Psoas muscle (tissue), 8 donors: ENCODE results near the gene ANKFY1. TPM values are rescaled to one million over a fixed set of nuclear protein-coding genes. Genes with fewer than 3 reads are reported as not detected.

Experiments
- ATAC-seq, 4 donors: fragments of 200-7000 bp; cut with Tn5 transposase; one replicate each; pipeline ENCODE4 v1.9.1; 2020; ENCODE audit warnings: moderate library complexity in 3 of 4, mild to moderate bottlenecking in 2 of 4
- DNase-seq, 2 donors: peaks; one replicate each; pipeline ENCODE4 v3.0.0-alpha.2; 2020
- H3K27ac ChIP-seq: fragments of 200-600 bp; one replicate; pipeline ENCODE4 v1.8.0; 2022
- H3K27me3 ChIP-seq, 3 donors: fragments of 200-600 bp in 1 of 3; one replicate each; pipeline versions ENCODE4 v1.6.1 to v1.8.0; 2013 to 2022; ENCODE audit warnings: low read length in 2 of 3, mild to moderate bottlenecking in 2 of 3, moderate library complexity in 1 of 3; ENCODE audit not compliant: insufficient read depth in 3 of 3
- H3K36me3 ChIP-seq, 2 donors: fragments of 200-600 bp in 1 of 2; one replicate each; pipeline versions ENCODE4 v1.6.1 to v1.8.0; 2013 to 2022; ENCODE audit warnings: low read depth in 1 of 2, mild to moderate bottlenecking in 1 of 2, moderate library complexity in 1 of 2; ENCODE audit not compliant: insufficient read depth in 1 of 2
- H3K4me1 ChIP-seq: fragments of 200-600 bp; one replicate; pipeline ENCODE4 v1.8.0; 2022
- H3K4me3 ChIP-seq: fragments of 200-600 bp; one replicate; pipeline ENCODE4 v1.8.0; 2022; ENCODE audit warnings: mild to moderate bottlenecking
- H3K9me3 ChIP-seq: fragments of 200-600 bp; one replicate; pipeline ENCODE4 v1.8.0; 2022
- CTCF ChIP-seq: fragments of 200-600 bp; IDR thresholded peaks from one replicate; pipeline ENCODE4 v1.8.0; 2022; ENCODE audit warnings: antibody characterized with exemption
- WGBS, 3 donors: extraction: QIAGEN DNeasy Blood & Tissue Kit; methylation state at CpG; one replicate each; pipeline versions ENCODE4 v1.1.6 to v1.1.7; 2013; 5-methylcytosine and 5-hydroxymethylcytosine counted together
- intact Hi-C, 2 donors: fragments of 100-400 bp; cut with DNase I; formaldehyde crosslinking; loops; one replicate each; pipeline versions ENCODE4 v1.11.0 to v1.14.2; 2022
- polyA plus RNA-seq, 3 donors: library from polyadenylated mRNA; stranded (reverse); fragments of 200-250 nt; gene quantifications; one replicate each; pipeline ENCODE4 v1.2.3, GENCODE V29; 2013
- total RNA-seq, 4 donors: library from RNA; stranded (reverse); fragmentation: NEBNext Ultra II Directional in 2 of 4; extraction: Animal tissue kit (Norgen Biotek cat#: 25700) in 2 of 4; gene quantifications; one replicate each; pipeline versions ENCODE4 v1.2.1 to v1.2.4, GENCODE V29; 2021 to 2023
- donor health status: healthy with polysubstance abuse.
- donor health status: DM: no; HTN: no; CAD: no; lungs with moderate emphysema.
- donor health status: Bipolar disorder and iron deficiency.
- donor health status: healthy.
- donor health status: DM: yes; HTN: yes; CAD: no.
- donor health status: DM: no; HTN: no; CAD: no.
- donor health status: DM: no; HTN: no; CAD: no.
- donor health status: DM: yes; HTN: yes; CAD: no.

The ANKFY1 gene
- total and polyA plus RNA-seq, 7 donors: 5.7 to 18.8 (median 12.8) TPM

- no peaks in the 10 kb centered on the region for H3K27me3 ChIP-seq
- H3K4me1 ChIP-seq: peaks cover 4% of the 10 kb centered on the region
- no peak overlapping the region for H3K4me3 ChIP-seq
- peaks cover 0 to 28% of the 10 kb centered on the region in 2 donors for H3K36me3 ChIP-seq
- no peaks in the 10 kb centered on the region for H3K9me3 ChIP-seq
- intact Hi-C loops: no loop called here
- ATAC-seq: no peak
- no peak for TF ChIP-seq CTCF
- H3K27ac ChIP-seq: no peak overlapping the region
- 48 to 51% (median 49%) methylated on average over 6 to 8 of the region's 8 CpGs for WGBS, 3 donors
- DNase-seq: no peak
Observed at GRCh38 chr17:4147751-4148310, 115.9 kb downstream of the ANKFY1 start.

- WGBS, 3 donors: 73 to 85% (median 75%) methylated on average over 5 of the region's 5 CpGs
- intact Hi-C loops: no loop called here
- Histone ChIP-seq H3K9me3 (no peaks in the 10 kb centered on the region), H3K27ac (no peak overlapping the region), H3K4me1 (peaks cover 7% of the 10 kb centered on the region), H3K27me3 (no peaks in the 10 kb centered on the region), H3K4me3 (no peak overlapping the region), H3K36me3 (peaks cover 0 to 18% of the 10 kb centered on the region in 2 donors)
- no peak for TF ChIP-seq CTCF
- no peak for ATAC-seq
- no peak for DNase-seq
Observed at GRCh38 chr17:4146641-4147040, 117.1 kb downstream of the ANKFY1 start.

GRCh38 chr17:4144422-4144747 is 119.4 kb downstream of the ANKFY1 start:
- no peak for TF ChIP-seq CTCF
- no peak for DNase-seq
- Histone ChIP-seq H3K27me3 (no peaks in the 10 kb centered on the region), H3K9me3 (no peaks in the 10 kb centered on the region), H3K27ac (peak overlapping the region; percentile 99), H3K4me3 (peak overlapping the region; percentile 95), H3K4me1 (peaks cover 30% of the 10 kb centered on the region), H3K36me3 (peaks cover 2 to 14% of the 10 kb centered on the region in 2 donors)
- ATAC-seq: no peak
- WGBS, 3 donors: 64 to 78% (median 71%) methylated on average over 3 of the region's 3 CpGs
- intact Hi-C loops: loop anchor here in 1 of 2 donors (5.0 kb wide), 1 partner anchor 223 kb away; the partner anchor contains the start of gene UBE2G1

- DNase-seq (peak; percentile 91 to 95), ATAC-seq (peak; percentile 84 to 89 (median 86))
- Histone ChIP-seq H3K4me1 (peaks cover 33% of the 10 kb centered on the region), H3K36me3 (peaks cover 2 to 14% of the 10 kb centered on the region in 2 donors), H3K27me3 (no peaks in the 10 kb centered on the region), H3K9me3 (no peaks in the 10 kb centered on the region), H3K27ac (peak overlapping the region; percentile 99), H3K4me3 (peak overlapping the region; percentile 95)
- intact Hi-C loops: loop anchor here in 1 of 2 donors (5.0 kb wide), 1 partner anchor 224 kb away; the partner anchor contains the start of gene UBE2G1
- no peak for TF ChIP-seq CTCF
- 1% methylated on average over 61 to 69 of the region's 69 CpGs for WGBS, 3 donors
Observed at GRCh38 chr17:4143563-4144421, 120.0 kb downstream of the ANKFY1 start.
